HepG2 (cell line): Measurements from ENCODE around the gene DOLK. TPM values are rescaled to one million over a fixed set of nuclear protein-coding genes. Genes with fewer than 3 reads are reported as not detected.

Experiments used
- ATAC-seq: fragments of 200-7000 bp; cut with Tn5 transposase; 3 replicates; pipeline ENCODE4 v1.9.1; 2020; ENCODE audit warnings: mild to moderate bottlenecking, moderate library complexity
- BruUV-seq: library from RNA; stranded (reverse); fragments of 400-500 nt; replicated peaks from 2 replicates; lab custom pipeline; 2021; lab: Mats Ljungman, UMichigan
- CTCF ChIA-PET: fragments of 300-600 bp; formaldehyde crosslinking; extraction: SDS; loops from one replicate; lab custom pipeline; 2021; ENCODE audit warnings: low total read pairs, inconsistent platforms, low intra/inter-chr PET ratio; lab: Yijun Ruan, JAX
- POLR2A ChIA-PET: fragments of 350-600 bp; sonication (Branson Sonifier 250); formaldehyde crosslinking; loops from one replicate; lab custom pipeline; 2020; ENCODE audit warnings: antibody characterized with exemption, inconsistent platforms; lab: Yijun Ruan, JAX
- DNase-seq: peaks from one replicate; pipeline ENCODE4 v3.0.0-alpha.2; 2015; ENCODE audit warnings: low spot score
- FAIRE-seq: peaks from 3 replicates; lab custom pipeline; 2011; peaks lifted over from hg19 to GRCh38; lab: Jason Lieb, UNC
- H2AFZ ChIP-seq: one replicate; pipeline ENCODE4 v1.6.1; 2011; ENCODE audit warnings: low read length, inconsistent platforms
- H3K27ac ChIP-seq: fragments of 300-600 bp; 3 replicates; pipeline ENCODE4 v1.8.0; 2011; ENCODE audit warnings: mixed run types, mild to moderate bottlenecking, mixed read lengths, low read length, inconsistent platforms; ENCODE audit not compliant: insufficient read depth; ENCODE audit errors: extremely low read length
- H3K27me3 ChIP-seq, 2 experiments: fragments of 200-600 bp in 1 of 2; 2 replicates in 1 of 2; 3 replicates in 1 of 2; pipeline versions ENCODE4 v1.6.0 to v1.8.0; 2011; ENCODE audit warnings: low read length in 2 of 2, mild to moderate bottlenecking in 2 of 2, moderate library complexity in 2 of 2, inconsistent platforms in 1 of 2; ENCODE audit not compliant: insufficient read depth in 2 of 2, control insufficient read depth in 1 of 2
- H3K36me3 ChIP-seq, 2 experiments: fragments of 200-600 bp in 1 of 2; replicated peaks in 1 of 2; 2 replicates in 1 of 2; 3 replicates in 1 of 2; pipeline versions ENCODE4 v1.5.1 to v1.8.0; 2011; ENCODE audit warnings: low read length in 2 of 2, inconsistent platforms in 1 of 2; ENCODE audit not compliant: insufficient read depth in 2 of 2, control insufficient read depth in 1 of 2
- H3K4me1 ChIP-seq: 2 replicates; pipeline ENCODE4 v1.5.1; 2012; ENCODE audit warnings: low read length, inconsistent platforms; ENCODE audit not compliant: insufficient read depth
- H3K4me2 ChIP-seq: 2 replicates; pipeline ENCODE4 v1.6.0; 2011; ENCODE audit warnings: low read depth, low read length, inconsistent platforms
- H3K4me3 ChIP-seq, 3 experiments: fragments of 200-600 bp in 1 of 3; sonication (generic), shearing (Covaris generic) in 1 of 3; replicated peaks in 1 of 3; 2 replicates each; pipeline ENCODE4 v1.5.1; 2011 to 2016; ENCODE audit warnings: low read length in 3 of 3, inconsistent platforms in 2 of 3, low read depth in 2 of 3, mild to moderate bottlenecking in 2 of 3, control low read depth in 1 of 3, mixed read lengths in 1 of 3; ENCODE audit not compliant: insufficient read depth in 1 of 3
- H3K79me2 ChIP-seq: one replicate; pipeline ENCODE4 v1.6.1; 2011; ENCODE audit warnings: low read length, inconsistent platforms; ENCODE audit not compliant: insufficient read depth
- H3K9ac ChIP-seq: 2 replicates; pipeline ENCODE4 v1.6.0; 2011; ENCODE audit warnings: mild to moderate bottlenecking, low read depth, low read length, inconsistent platforms; ENCODE audit not compliant: insufficient read depth
- H3K9me3 ChIP-seq: 2 replicates; pipeline ENCODE4 v1.5.1; 2012; ENCODE audit warnings: mild to moderate bottlenecking, low read length
- H4K20me1 ChIP-seq: 2 replicates; pipeline ENCODE4 v1.6.0; 2011; ENCODE audit warnings: inconsistent platforms, mild to moderate bottlenecking, low read length, moderate library complexity; ENCODE audit not compliant: insufficient read depth
- ATF4 ChIP-seq, 2 experiments: fragments of 450-650 bp in 1 of 2; sonication (generic) in 1 of 2; formaldehyde crosslinking; IDR thresholded peaks; 2 replicates each; pipeline versions ENCODE4 v1.5.0 to v1.8.0; 2020 to 2022; ENCODE audit warnings: mild to moderate bottlenecking in 1 of 2, missing genetic modification reagents in 1 of 2
- ZBTB44 ChIP-seq: sonication (generic); formaldehyde crosslinking; IDR thresholded peaks from 2 replicates; pipeline ENCODE4 v1.4.0; 2020; ENCODE audit warnings: missing genetic modification reagents
- ZNF225 ChIP-seq: sonication (generic); formaldehyde crosslinking; IDR thresholded peaks from 2 replicates; pipeline ENCODE4 v1.4.0; 2020; ENCODE audit warnings: mild to moderate bottlenecking, missing genetic modification reagents
- ZNF616 ChIP-seq: sonication (generic); formaldehyde crosslinking; IDR thresholded peaks from 2 replicates; pipeline ENCODE4 v1.5.0; 2020; ENCODE audit warnings: low read depth, mild to moderate bottlenecking, missing genetic modification reagents
- ZNF83 ChIP-seq: sonication (generic); formaldehyde crosslinking; IDR thresholded peaks from 2 replicates; pipeline ENCODE4 v1.4.0; 2020; ENCODE audit warnings: missing genetic modification reagents, mild to moderate bottlenecking, borderline replicate concordance
- WGBS: methylation state at CpG from one replicate; pipeline ENCODE4 v1.1.6; 2017; ENCODE audit warnings: low lambda C conversion rate; 5-methylcytosine and 5-hydroxymethylcytosine counted together
- in situ Hi-C: cut with HindIII; loops from 2 replicates; pipeline ENCODE4 v1.10.0; 2017; ENCODE audit warnings: low pct_unique_long_range_greater_than_20kb; ENCODE audit not compliant: extremely low pct_ligation_motif_present
- intact Hi-C: fragments of 100-400 bp; cut with micrococcal nuclease; formaldehyde crosslinking; loops from one replicate; pipeline ENCODE4 v1.10.0; 2022; ENCODE audit not compliant: unreplicated experiment
- polyA plus RNA-seq, 8 experiments: library from polyadenylated mRNA; depleted of rRNA in 3 of 8; stranded (reverse) in 7 of 8; unstranded in 1 of 8; fragments of >200 nt; fragmentation: Illumina TruSeq in 4 of 8; extraction: Trizol in 4 of 8; gene quantifications; 2 replicates each; pipeline versions ENCODE4 v1.2.1 to v1.2.3, GENCODE V29; 2011 to 2016; ENCODE audit warnings: low read depth in 4 of 8, missing spikeins in 1 of 8, mixed read lengths in 1 of 8; ENCODE audit not compliant: insufficient read depth in 1 of 8
- total RNA-seq, 5 experiments: library from RNA; depleted of rRNA; stranded (reverse); fragments of >200 nt; fragmentation: Illumina TruSeq; extraction: Trizol; gene quantifications; 2 replicates each; pipeline ENCODE4 v1.2.3, GENCODE V29; 2016; ENCODE audit warnings: low read depth in 1 of 5

DOLK gene
- total and polyA plus RNA-seq, 2 of the 13 experiments (the other 11 are each of a cell fraction or from before 2014, with no cell fraction given): 15.4 to 18.7 TPM

- Histone ChIP-seq H3K4me1 (no peaks in the 10 kb centered on the region), H3K9me3 (no peaks in the 10 kb centered on the region), H2AFZ (no peak overlapping the region), H4K20me1 (no peaks in the 10 kb centered on the region), H3K79me2 (no peaks in the 10 kb centered on the region), H3K4me3 (no peak overlapping the region), H3K9ac (no peak overlapping the region), H3K36me3 (peaks cover 0 to 2% of the 10 kb centered on the region in 2 experiments; a peak in 2 of 5 replicates), H3K27ac (no peak overlapping the region)
- intact Hi-C loops (no loop called here), in situ Hi-C loops (no loop called here)
- DNase-seq: no peak
- FAIRE-seq: no peak
- 100% methylated on average over 3 of the region's 5 CpGs for WGBS
- POLR2A ChIA-PET: no interaction called here
- CTCF ChIA-PET: no interaction called here
- TF ChIP-seq ZNF225 (no peak), ZNF616 (CRISPR knock-in tag) (no peak)
- TF ChIP-seq, all 625 proteins: peak for 0
- Histone ChIP-seq H3K27me3 (no peaks in the 10 kb centered on the region), H3K4me2 (no peak overlapping the region)
- BruUV-seq: no TSS peak
- no peak for ATAC-seq
These were observed 13.7 kb downstream of the DOLK start for GRCh38 chr9:128933731-128934130.

GRCh38 chr9:128929560-128929959, 17.8 kb downstream of the DOLK start:
- peaks cover 0 to 2% of the 10 kb centered on the region in 2 experiments; a peak in 2 of 5 replicates for H3K36me3 ChIP-seq
- no peak overlapping the region for H3K9ac ChIP-seq
- ChIA-PET CTCF (no interaction called here), POLR2A (interaction anchor here (0.8 kb wide), 1 partner anchor 19 kb away, joined by 3 read pairs; no protein-coding TSS in a partner anchor)
- no peak overlapping the region for H2AFZ ChIP-seq
- BruUV-seq: no TSS peak
- intact Hi-C loops (no loop called here), in situ Hi-C loops (no loop called here)
- H3K79me2 ChIP-seq: no peaks in the 10 kb centered on the region
- H3K4me1 ChIP-seq: peaks cover 7% of the 10 kb centered on the region
- ATAC-seq (no peak), FAIRE-seq (no peak), DNase-seq (no peak)
- H3K9me3 ChIP-seq: no peaks in the 10 kb centered on the region
- H3K4me2 ChIP-seq: no peak overlapping the region
- H3K4me3 ChIP-seq: no peak overlapping the region
- no peak overlapping the region for H3K27ac ChIP-seq
- WGBS: 96% methylated on average over 4 of the region's 4 CpGs
- no peak for TF ChIP-seq ZNF83 (CRISPR knock-in tag)
- no peak for TF ChIP-seq ZBTB44 (CRISPR knock-in tag)
- no peak for TF ChIP-seq ATF4 (CRISPR knock-in tag; IDR thresholded peaks at IDR 0.05)
- no peaks in the 10 kb centered on the region for H3K27me3 ChIP-seq
- H4K20me1 ChIP-seq: no peaks in the 10 kb centered on the region
